ENCODE data around the gene CLDN7. TPM values are rescaled to one million over a fixed set of nuclear protein-coding genes. Genes with fewer than 3 reads are reported as not detected.

Gene CLDN7
- total RNA-seq, 4 donors from 2014 or later: 1.4 to 16.9 (median 4.7) TPM; not detected in 1

DNA sequence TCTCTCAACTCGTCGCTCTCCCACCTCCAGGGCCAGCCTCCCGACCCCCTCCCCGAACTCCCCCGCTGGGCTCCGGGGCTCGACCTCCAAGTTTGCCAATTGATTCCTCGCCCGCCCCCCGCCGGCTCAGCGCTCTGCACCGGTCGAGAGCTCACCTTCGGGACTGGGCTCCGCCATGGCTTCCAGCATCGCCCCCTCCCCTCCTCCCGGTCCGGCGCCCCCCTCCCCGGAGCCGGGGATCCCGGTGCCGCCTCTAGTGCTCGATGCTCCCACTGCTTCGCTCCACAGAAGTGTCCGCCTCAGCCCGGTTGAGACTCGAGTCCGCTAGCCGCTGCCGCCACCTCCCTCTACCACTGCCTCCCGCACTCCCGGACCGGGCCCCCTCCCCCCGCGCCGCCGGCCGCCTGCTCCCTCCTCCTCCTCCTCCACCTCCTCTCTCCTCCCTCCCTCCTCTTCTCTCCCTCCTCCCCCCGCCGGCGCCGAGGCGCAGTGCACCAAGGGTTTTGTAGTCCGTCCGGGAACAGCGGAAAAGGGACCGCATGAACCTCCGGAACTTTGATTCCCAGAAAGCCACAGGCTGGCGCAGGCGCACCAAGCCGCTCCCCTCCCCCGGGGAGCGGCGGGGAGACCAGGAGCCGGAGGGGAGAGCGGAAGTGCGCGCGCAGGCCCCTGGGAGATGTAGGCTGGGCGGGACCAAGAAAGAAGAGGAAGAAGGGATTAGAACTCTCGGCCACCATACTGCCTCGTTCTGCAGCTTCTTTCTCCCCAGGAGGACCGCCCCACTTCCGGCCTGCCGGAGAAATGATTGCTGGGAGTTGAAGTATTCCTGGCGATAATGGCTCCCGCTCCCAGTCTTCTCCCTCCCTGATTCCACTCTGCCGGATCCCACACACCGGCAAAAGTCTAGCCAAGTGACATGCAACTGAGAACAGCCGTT is 22.9 kb downstream of the CLDN7 start, which contains the start of gene PHF23:
PHF23 (minus strand) TSS at position 367 of the 937 bp plus-strand sequence; CDS start at position 189, 178 bp downstream.
- Histone ChIP-seq H3K27me3 (no peaks in the 10 kb centered on the region), H3K36me3 (peaks cover 0 to 42% of the 10 kb centered on the region in 2 donors), H3K27ac (peak within 1 kb of the TSS; percentile 82 to 98 (median 96)), H3K4me1 (peaks cover 8 to 67% (median 33%) of the 10 kb centered on the region in 3 donors), H3K9me3 (no peaks in the 10 kb centered on the region), H3K4me3 (peak within 1 kb of the TSS; percentile 90 to 99)
- 0 to 1% methylated on average over 5 to 15 of the region's 72 CpGs for WGBS, 2 donors (ENCODE audit: low coverage in 1 of 2)
- ATAC-seq: peak; percentile 87
- peak; percentile 40 to 56 for TF ChIP-seq POLR2A (IDR thresholded peaks at IDR 0.05)
- TF ChIP-seq POLR2AphosphoS5 (IDR thresholded peaks at IDR 0.05): peak; percentile 81
- no peak for TF ChIP-seq EP300 (IDR thresholded peaks at IDR 0.05)
- TF ChIP-seq, protein P1, sequence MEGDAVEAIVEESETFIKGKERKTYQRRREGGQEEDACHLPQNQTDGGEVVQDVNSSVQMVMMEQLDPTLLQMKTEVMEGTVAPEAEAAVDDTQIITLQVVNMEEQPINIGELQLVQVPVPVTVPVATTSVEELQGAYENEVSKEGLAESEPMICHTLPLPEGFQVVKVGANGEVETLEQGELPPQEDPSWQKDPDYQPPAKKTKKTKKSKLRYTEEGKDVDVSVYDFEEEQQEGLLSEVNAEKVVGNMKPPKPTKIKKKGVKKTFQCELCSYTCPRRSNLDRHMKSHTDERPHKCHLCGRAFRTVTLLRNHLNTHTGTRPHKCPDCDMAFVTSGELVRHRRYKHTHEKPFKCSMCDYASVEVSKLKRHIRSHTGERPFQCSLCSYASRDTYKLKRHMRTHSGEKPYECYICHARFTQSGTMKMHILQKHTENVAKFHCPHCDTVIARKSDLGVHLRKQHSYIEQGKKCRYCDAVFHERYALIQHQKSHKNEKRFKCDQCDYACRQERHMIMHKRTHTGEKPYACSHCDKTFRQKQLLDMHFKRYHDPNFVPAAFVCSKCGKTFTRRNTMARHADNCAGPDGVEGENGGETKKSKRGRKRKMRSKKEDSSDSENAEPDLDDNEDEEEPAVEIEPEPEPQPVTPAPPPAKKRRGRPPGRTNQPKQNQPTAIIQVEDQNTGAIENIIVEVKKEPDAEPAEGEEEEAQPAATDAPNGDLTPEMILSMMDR (IDR thresholded peaks at IDR 0.05): peak in 3 of 4 experiments; percentile 8 to 58 (median 34)

DNA sequence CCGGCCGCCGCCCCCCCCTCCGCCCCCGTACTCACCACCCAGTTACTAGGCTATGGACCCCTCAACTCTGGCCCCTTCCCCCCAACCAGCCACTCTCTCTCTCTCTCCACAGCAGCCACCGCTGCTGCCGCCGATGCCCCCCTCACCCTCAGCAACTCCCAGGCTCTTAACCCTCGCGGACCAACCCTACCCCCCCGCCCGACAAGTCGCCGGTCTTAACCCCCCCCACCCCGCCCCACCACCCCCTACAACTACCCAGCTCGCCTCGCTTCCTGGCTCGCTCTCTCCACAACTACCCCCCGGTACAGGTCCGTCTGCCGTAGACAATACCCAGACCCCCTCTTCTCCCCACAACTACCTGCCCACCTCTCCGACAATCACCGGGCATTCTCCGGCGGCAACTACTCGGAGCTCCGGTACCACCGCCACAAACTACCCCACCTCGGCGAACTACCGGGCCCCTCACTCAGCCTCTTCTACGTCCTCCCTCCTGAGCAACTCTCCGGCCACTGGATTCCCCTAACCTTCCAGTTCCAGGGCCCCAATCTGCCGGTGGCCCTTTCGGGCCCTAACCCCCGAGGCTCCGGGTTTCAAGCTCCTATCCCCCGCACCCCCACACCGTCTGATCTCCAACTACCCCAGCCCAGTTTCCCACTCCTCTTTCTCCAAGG is 23.7 kb downstream of the CLDN7 start:
- H3K36me3 ChIP-seq: peaks cover 0 to 34% of the 10 kb centered on the region in 2 donors
- peak overlapping the region; percentile 90 to 99 for H3K4me3 ChIP-seq
- no peak for ATAC-seq
- H3K4me1 ChIP-seq: peaks cover 8 to 62% (median 29%) of the 10 kb centered on the region in 3 donors
- 0 to 1% methylated on average over 15 to 24 of the region's 39 CpGs for WGBS, 2 donors (ENCODE audit: low coverage in 1 of 2)
- no peaks in the 10 kb centered on the region for H3K27me3 ChIP-seq
- TF ChIP-seq POLR2AphosphoS5 (IDR thresholded peaks at IDR 0.05) (no peak), EP300 (IDR thresholded peaks at IDR 0.05) (no peak), POLR2A (IDR thresholded peaks at IDR 0.05) (no peak)
- TF ChIP-seq, protein P1 (IDR thresholded peaks at IDR 0.05): no peak
- H3K9me3 ChIP-seq: no peaks in the 10 kb centered on the region
- peak overlapping the region; percentile 82 to 98 (median 95) for H3K27ac ChIP-seq

DNA sequence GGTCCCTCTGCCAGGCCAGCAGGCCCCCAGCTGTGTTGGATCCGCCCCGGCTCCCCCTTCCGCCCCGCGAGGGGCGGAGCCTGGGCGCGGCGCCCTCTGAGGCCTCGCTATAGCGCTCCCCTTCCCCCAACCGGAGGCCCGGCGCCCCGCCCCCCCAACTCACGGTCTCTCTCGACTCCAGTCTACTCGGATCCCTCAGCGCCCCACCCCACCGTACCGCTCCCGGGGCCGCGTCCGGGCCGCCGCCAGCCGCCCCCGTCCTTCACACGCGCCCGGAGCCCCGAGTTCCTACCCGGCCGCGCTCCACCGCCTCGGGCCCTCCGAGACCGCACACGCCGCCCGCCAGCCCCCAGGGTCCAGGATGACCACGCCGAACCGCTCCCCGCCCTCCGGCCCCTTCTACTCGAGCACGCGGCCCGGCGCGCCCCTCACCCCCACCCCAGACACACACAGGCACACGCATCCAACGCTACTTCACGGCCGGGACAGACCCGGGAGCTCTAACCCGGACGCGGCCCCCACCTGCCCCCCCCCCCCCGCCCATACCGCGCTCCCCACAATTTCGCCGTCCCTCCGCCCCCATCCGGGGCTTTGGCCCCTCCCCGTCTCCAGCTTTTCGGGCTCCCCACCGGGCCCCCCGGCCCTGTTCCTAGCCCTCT is 24.4 kb downstream of the CLDN7 start:
- Histone ChIP-seq H3K4me3 (peak overlapping the region; percentile 90 to 99), H3K9me3 (no peaks in the 10 kb centered on the region), H3K27ac (peak overlapping the region; percentile 82 to 98 (median 95)), H3K36me3 (peaks cover 0 to 33% of the 10 kb centered on the region in 2 donors), H3K27me3 (no peaks in the 10 kb centered on the region), H3K4me1 (peaks cover 8 to 64% (median 29%) of the 10 kb centered on the region in 3 donors)
- peak; percentile 6 for ATAC-seq
- no CpG with 5 or more reads among the region's 73 CpGs for WGBS, 2 donors (ENCODE audit: low coverage in 1 of 2)
- TF ChIP-seq EP300 (IDR thresholded peaks at IDR 0.05) (no peak), POLR2A (IDR thresholded peaks at IDR 0.05) (no peak)
- TF ChIP-seq, protein P1 (IDR thresholded peaks at IDR 0.05): no peak

DNA sequence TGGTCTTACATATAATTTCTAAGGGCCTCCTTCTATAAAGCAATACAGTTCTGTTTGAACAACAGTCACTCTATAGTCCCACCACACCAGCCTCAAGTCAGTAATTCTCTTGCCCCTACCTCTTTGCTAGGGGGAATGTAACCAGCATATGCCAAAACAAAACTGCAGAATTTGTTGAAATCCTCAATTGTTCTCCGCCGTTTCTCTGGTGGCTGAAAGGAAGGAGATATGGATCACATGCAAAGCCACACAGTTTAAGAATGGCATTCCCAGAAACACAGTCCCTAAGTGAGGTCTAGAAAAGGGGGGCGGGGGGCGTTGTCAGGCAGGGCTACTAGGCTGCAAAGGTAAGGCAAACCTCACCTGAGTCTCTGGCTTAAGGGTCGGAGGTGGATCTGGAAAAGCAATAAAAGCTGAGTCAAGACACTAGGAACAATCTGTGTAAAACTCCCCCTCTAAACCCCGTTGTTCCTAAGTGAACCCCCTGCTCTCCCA is 25.0 kb downstream of the CLDN7 start:
- H3K27me3 ChIP-seq: no peaks in the 10 kb centered on the region
- WGBS, 2 donors (ENCODE audit: low coverage in 1 of 2): 20 to 21% methylated on average over 1 to 5 of the region's 6 CpGs
- H3K4me3 ChIP-seq: peak overlapping the region; percentile 90 to 99
- H3K4me1 ChIP-seq: peaks cover 8 to 70% (median 35%) of the 10 kb centered on the region in 3 donors
- H3K36me3 ChIP-seq: peaks cover 0 to 33% of the 10 kb centered on the region in 2 donors
- TF ChIP-seq, protein P1 (IDR thresholded peaks at IDR 0.05): no peak
- no peak for TF ChIP-seq POLR2AphosphoS5 (IDR thresholded peaks at IDR 0.05)
- TF ChIP-seq POLR2A (IDR thresholded peaks at IDR 0.05): no peak
- TF ChIP-seq EP300 (IDR thresholded peaks at IDR 0.05): no peak
- no peak for ATAC-seq
- no peaks in the 10 kb centered on the region for H3K9me3 ChIP-seq
- H3K27ac ChIP-seq: peak overlapping the region; percentile 82 to 98 (median 95)

Data from gastroesophageal sphincter (tissue), 4 donors.